ENCODE results near the gene NR5A1. TPM values are rescaled to one million over a fixed set of nuclear protein-coding genes. Genes with fewer than 3 reads are reported as not detected.

The NR5A1 gene
- polyA plus RNA-seq, 2 of the 4 experiments (the other 2 are of a cell fraction) = not detected

GRCh38 chr9:124441291-124441690 lies 65.9 kb downstream of the NR5A1 start:
- POLR2A ChIA-PET = no interaction called here
- WGBS (ENCODE audit: missing lambda C conversion rate) = 80% methylated on average over 16 of the region's 16 CpGs

DNA sequence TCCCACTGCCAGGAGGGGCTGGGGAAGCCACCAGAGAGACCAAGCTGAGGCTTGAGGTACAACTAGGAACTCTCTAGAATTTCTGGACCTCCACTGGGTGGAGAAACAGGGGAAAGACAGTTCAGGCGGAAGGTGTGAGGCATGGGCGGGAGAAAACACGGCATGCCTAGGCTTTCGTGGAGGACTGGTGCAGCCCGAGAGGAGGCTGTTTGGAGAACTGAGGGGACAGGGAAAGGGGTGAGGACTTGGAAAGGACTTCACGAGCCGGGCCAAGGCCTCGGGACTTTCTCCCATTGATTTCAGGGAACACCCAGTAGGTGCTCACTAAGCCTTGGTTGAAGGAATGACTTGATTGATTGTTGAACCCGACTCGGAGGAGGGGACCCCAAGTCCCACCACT lies 66.4 kb downstream of the NR5A1 start:
- ATAC-seq = no peak
- CTCF ChIA-PET = interaction anchor here (0.5 to 2.7 kb wide), 6 partner anchors 12 to 96 kb away, joined by 3 to 9 read pairs (median 6); no protein-coding TSS in a partner anchor
- no peak overlapping the region for H3K4me2 ChIP-seq

More at GRCh38 chr9:124441291-124441690, 65.9 kb downstream of the NR5A1 start:
- FAIRE-seq = no peak
- ATAC-seq = no peak
- no peak for TF ChIP-seq NR3C1 (IDR thresholded peaks at IDR 0.05)
- TF ChIP-seq RFX5 (IDR thresholded peaks at IDR 0.05) = no peak
- no peak for TF ChIP-seq TP53 (CRISPR knock-in tag; IDR thresholded peaks at IDR 0.05)
- no peak for TF ChIP-seq RARB (CRISPR knock-in tag; IDR thresholded peaks at IDR 0.05)
- no peak for TF ChIP-seq FOSB (CRISPR knock-in tag; IDR thresholded peaks at IDR 0.05)
- no peak for TF ChIP-seq CTCF (IDR thresholded peaks at IDR 0.05)
- TF ChIP-seq, protein P1, sequence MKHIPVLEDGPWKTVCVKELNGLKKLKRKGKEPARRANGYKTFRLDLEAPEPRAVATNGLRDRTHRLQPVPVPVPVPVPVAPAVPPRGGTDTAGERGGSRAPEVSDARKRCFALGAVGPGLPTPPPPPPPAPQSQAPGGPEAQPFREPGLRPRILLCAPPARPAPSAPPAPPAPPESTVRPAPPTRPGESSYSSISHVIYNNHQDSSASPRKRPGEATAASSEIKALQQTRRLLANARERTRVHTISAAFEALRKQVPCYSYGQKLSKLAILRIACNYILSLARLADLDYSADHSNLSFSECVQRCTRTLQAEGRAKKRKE (CRISPR knock-in tag; IDR thresholded peaks at IDR 0.05; ENCODE audit: low read depth) = no peak
- no peak for TF ChIP-seq JUNB (IDR thresholded peaks at IDR 0.05)
- TF ChIP-seq EHMT2 (IDR thresholded peaks at IDR 0.05; ENCODE audit: low read depth) = no peak
- TF ChIP-seq ESRRA (IDR thresholded peaks at IDR 0.05; ENCODE audit: borderline replicate concordance, low read length) = no peak
- TF ChIP-seq MAFK (IDR thresholded peaks at IDR 0.05; ENCODE audit: partially characterized antibody) = no peak
- no peak for TF ChIP-seq BCL3 (IDR thresholded peaks at IDR 0.05)
- TF ChIP-seq EP300 (IDR thresholded peaks at IDR 0.05) = no peak
- no peak for TF ChIP-seq NPAS2 (CRISPR knock-in tag; IDR thresholded peaks at IDR 0.05; ENCODE audit: borderline replicate concordance)
- TF ChIP-seq SMC3 (IDR thresholded peaks at IDR 0.05) = no peak
- no peak for TF ChIP-seq USF2 (IDR thresholded peaks at IDR 0.05)
- no peak for TF ChIP-seq CBX2 (IDR thresholded peaks at IDR 0.05; ENCODE audit: borderline replicate concordance, low read depth)
- no peak for TF ChIP-seq GATA3 (IDR thresholded peaks at IDR 0.05; ENCODE audit: borderline replicate concordance)
- no peak for DNase-seq (ENCODE audit: low read depth in 1 of 2, low spot score in 1 of 2)
- H3K27ac ChIP-seq = no peak overlapping the region
- CTCF ChIA-PET = interaction anchor here (0.5 to 2.1 kb wide), 4 partner anchors 20 to 172 kb away, joined by 3 to 9 read pairs (median 4); no protein-coding TSS in a partner anchor
- no peak overlapping the region for H3K4me3 ChIP-seq
- H3K4me1 ChIP-seq = no peaks in the 10 kb centered on the region
- no peaks in the 10 kb centered on the region; the same call in 2 of the 3 replicates for H3K9me3 ChIP-seq
- no peak overlapping the region for H3K4me2 ChIP-seq

DNA sequence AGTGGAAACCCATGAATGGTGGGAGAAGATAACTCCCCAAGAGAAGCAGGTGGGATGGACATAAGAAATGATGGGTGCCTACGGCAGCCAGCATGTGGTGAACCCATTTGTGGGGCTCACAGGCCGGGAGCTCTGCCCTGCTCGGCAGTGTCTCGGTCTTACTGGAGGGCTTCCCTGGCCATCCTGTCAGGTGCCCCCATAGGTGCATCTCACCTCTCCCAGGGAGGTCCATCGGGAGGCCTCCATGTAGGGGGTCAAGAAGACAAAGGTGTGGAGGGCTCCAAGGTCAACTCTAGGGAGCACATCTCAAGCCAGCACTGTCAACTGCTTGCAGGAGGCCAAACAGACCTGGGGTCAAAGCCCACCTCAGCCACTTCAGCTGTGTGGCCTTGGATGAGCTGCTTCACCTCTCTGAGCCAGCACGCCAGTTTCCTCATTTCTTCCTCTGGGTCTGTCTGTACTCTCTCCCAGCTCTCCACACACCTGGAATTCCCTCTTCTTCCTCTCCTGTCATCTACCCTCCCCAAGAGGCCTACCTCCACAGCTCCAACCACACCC lies 67.4 kb downstream of the NR5A1 start:
- DNase-seq (ENCODE audit: low read depth in 1 of 2, low spot score in 1 of 2) (no peak), FAIRE-seq (no peak), ATAC-seq (no peak)
- no peak overlapping the region for H3K4me2 ChIP-seq
- 87% methylated on average over 6 of the region's 6 CpGs for WGBS (ENCODE audit: missing lambda C conversion rate)
- ChIA-PET CTCF (interaction anchor here (1.1 to 2.7 kb wide), 5 partner anchors 11 to 97 kb away, joined by 3 to 7 read pairs (median 5); no protein-coding TSS in a partner anchor), POLR2A (no interaction called here)
- H3K4me3 ChIP-seq = no peak overlapping the region
- H3K4me1 ChIP-seq = no peaks in the 10 kb centered on the region
- no peaks in the 10 kb centered on the region; the same call in 2 of the 3 replicates for H3K9me3 ChIP-seq
- H3K27ac ChIP-seq = no peak overlapping the region
- TF ChIP-seq JUN (IDR thresholded peaks at IDR 0.05) (no peak), KDM1A (IDR thresholded peaks at IDR 0.05; ENCODE audit: low read depth) (no peak), ZC3H11A (IDR thresholded peaks at IDR 0.05) (no peak), USF2 (IDR thresholded peaks at IDR 0.05) (no peak), POLR2AphosphoS2 (conservative IDR thresholded peaks at IDR 0.05; ENCODE audit: low read length) (no peak), POLR2A (IDR thresholded peaks at IDR 0.05; ENCODE audit: low read length) (no peak), MAZ (IDR thresholded peaks at IDR 0.05; ENCODE audit: borderline replicate concordance, low read depth, low read length) (no peak), HES2 (IDR thresholded peaks at IDR 0.05) (no peak), NPAS2 (CRISPR knock-in tag; IDR thresholded peaks at IDR 0.05; ENCODE audit: borderline replicate concordance) (no peak), KDM5A (IDR thresholded peaks at IDR 0.05) (no peak), FOSL2 (IDR thresholded peaks at IDR 0.05) (no peak), FOSL2 (CRISPR knock-in tag; IDR thresholded peaks at IDR 0.05) (no peak), RARB (CRISPR knock-in tag; IDR thresholded peaks at IDR 0.05) (no peak)

More for the DNA sequence above, 66.4 kb downstream of the NR5A1 start:
- POLR2A ChIA-PET = no interaction called here
- Histone ChIP-seq H3K4me3 (no peak overlapping the region), H3K9me3 (no peaks in the 10 kb centered on the region; the same call in 2 of the 3 replicates), H3K4me1 (no peaks in the 10 kb centered on the region), H3K27ac (no peak overlapping the region)
- DNase-seq (ENCODE audit: low read depth in 1 of 2, low spot score in 1 of 2) (no peak), FAIRE-seq (no peak)
- TF ChIP-seq RNF2 (IDR thresholded peaks at IDR 0.05; ENCODE audit: borderline replicate concordance, low read depth) = no peak
- WGBS (ENCODE audit: missing lambda C conversion rate) = 62% methylated on average over 10 of the region's 10 CpGs

Measured in A549 (cell line).